CD4-positive, alpha-beta T cell treated with Interleukin-17A for 1 hour (primary cell): ENCODE results near the gene N4BP3.

ENCODE experiments used
- DNase-seq: peaks from one replicate; pipeline ENCODE4 v3.0.0-alpha.2; 2020

Gene N4BP3

GRCh38 chr5:178152491-178153444 lies 39.4 kb downstream of the N4BP3 start:
- DNase-seq: no peak

- peak; percentile 98 for DNase-seq
Measured at GRCh38 chr5:178153530-178154340, 40.4 kb downstream of the N4BP3 start, which contains the start of gene NHP2. Gene NHP2, minus strand, starts transcription at chr5:178153885. Its CDS starts 68 bp downstream, at chr5:178153817.

GRCh38 chr5:178155065-178155464 lies 41.7 kb downstream of the N4BP3 start:
- DNase-seq: no peak

DNA sequence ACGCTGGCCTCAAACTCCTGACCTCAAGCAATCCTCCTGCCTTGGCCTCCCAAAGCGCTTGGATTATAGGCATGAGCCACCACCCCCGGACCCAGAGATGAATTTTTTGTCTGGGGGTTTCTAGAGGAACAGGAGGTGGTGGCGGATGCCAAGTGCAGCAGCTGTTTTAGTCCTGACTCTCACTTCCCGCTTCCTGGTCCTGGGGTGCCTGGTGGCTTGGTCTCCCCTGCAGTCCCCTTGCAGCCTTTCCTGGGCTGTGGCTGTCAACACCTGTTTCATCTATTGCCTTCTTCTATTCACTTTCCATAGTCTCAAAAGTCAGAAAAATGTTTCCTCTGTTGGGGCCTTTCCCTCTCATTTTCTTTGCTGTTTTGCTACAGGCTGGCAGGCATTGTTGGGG lies 46.8 kb downstream of the N4BP3 start:
- DNase-seq: no peak

GRCh38 chr5:178162481-178162880 lies 49.1 kb downstream of the N4BP3 start:
- DNase-seq: no peak

GRCh38 chr5:178163772-178164735 lies 50.7 kb downstream of the N4BP3 start:
- DNase-seq: peak; percentile 91

- no peak for DNase-seq
Measured at GRCh38 chr5:178165581-178165980, 52.2 kb downstream of the N4BP3 start.

- no peak for DNase-seq
Measured at GRCh38 chr5:178170455-178170854, 57.1 kb downstream of the N4BP3 start.

GRCh38 chr5:178174456-178174855 lies 61.1 kb downstream of the N4BP3 start:
- DNase-seq: no peak
